Breast epithelium (tissue), 4 donors: ENCODE results near the gene SPAAR. TPM values are rescaled to one million over a fixed set of nuclear protein-coding genes. Genes with fewer than 3 reads are reported as not detected.

Experiments used
- DNase-seq, 2 donors: peaks; one replicate each; pipeline ENCODE4 v3.0.0-alpha.2; 2019; ENCODE audit warnings: low spot score in 2 of 2
- H3K27ac ChIP-seq, 2 donors: fragments of 200-600 bp; sonication (generic) in 1 of 2; one replicate each; pipeline ENCODE4 v1.5.1; 2016 to 2019; ENCODE audit warnings: mild to moderate bottlenecking in 1 of 2
- H3K27me3 ChIP-seq, 2 donors: fragments of 200-600 bp; sonication (generic) in 1 of 2; one replicate each; pipeline versions ENCODE4 v1.5.1 to v1.6.0; 2017 to 2019; ENCODE audit warnings: control low read depth in 1 of 2, mild to moderate bottlenecking in 1 of 2
- H3K36me3 ChIP-seq: fragments of 200-600 bp; one replicate; pipeline ENCODE4 v1.5.1; 2019
- H3K4me1 ChIP-seq, 2 donors: fragments of 200-600 bp; sonication (generic); one replicate each; pipeline ENCODE4 v1.5.1; 2016 to 2019; ENCODE audit warnings: control low read depth in 1 of 2
- H3K4me3 ChIP-seq, 3 donors: fragments of 200-600 bp; sonication (generic); 1 replicate in 2 of 3; 2 replicates in 1 of 3; pipeline ENCODE4 v1.5.1; 2016 to 2019; ENCODE audit warnings: mild to moderate bottlenecking in 3 of 3, moderate library complexity in 2 of 3
- H3K9me3 ChIP-seq, 2 donors: fragments of 200-600 bp; sonication (generic) in 1 of 2; one replicate each; pipeline ENCODE4 v1.5.1; 2016 to 2019; ENCODE audit warnings: control low read depth in 1 of 2
- CTCF ChIP-seq, 3 donors: fragments of 450-650 bp; IDR thresholded peaks; one replicate each; pipeline ENCODE4 v1.5.1; 2016 to 2017; ENCODE audit warnings: antibody characterized with exemption in 3 of 3, mild to moderate bottlenecking in 3 of 3, moderate library complexity in 3 of 3
- POLR2A ChIP-seq: fragments of 450-650 bp; IDR thresholded peaks from one replicate; pipeline ENCODE4 v1.6.1; 2016; ENCODE audit warnings: antibody characterized with exemption, mild to moderate bottlenecking, moderate library complexity
- POLR2AphosphoS5 ChIP-seq, 3 donors: sonication (generic); formaldehyde crosslinking; IDR thresholded peaks; one replicate each; pipeline ENCODE4 v1.6.1; 2017; ENCODE audit warnings: antibody characterized with exemption in 3 of 3
- intact Hi-C: fragments of 100-400 bp; cut with DNase I; formaldehyde crosslinking; loops from one replicate; pipeline ENCODE4 v1.15.1; 2023; ENCODE audit warnings: low total_unique reads
- total RNA-seq, 3 donors: library from RNA; depleted of rRNA; stranded (reverse); fragments of >200 nt; gene quantifications; one replicate each; pipeline ENCODE4 v1.1.0, GENCODE V29; 2016

Gene SPAAR
- total RNA-seq, 3 donors from 2014 or later = 4.8 to 13.4 (median 8.6) TPM

DNA sequence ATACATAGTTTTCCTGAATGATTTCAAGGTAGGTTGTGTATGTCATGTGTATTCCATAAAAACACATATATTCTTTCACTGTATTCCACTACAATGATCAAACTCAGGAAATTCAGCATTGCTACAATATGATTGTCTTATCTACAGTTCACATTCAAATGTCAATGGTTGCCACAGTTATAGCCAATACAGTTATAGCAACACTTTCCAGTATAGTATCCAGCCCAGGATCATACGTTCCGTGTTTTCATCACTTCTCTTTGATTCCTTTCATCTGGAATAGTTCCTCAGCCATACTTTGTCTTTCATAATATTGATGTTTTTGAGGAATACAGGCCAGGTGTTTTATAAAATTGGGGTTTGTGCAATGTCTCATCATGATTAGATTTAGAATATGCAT is 39.2 kb downstream of the SPAAR start:
- DNase-seq = no peak
- TF ChIP-seq POLR2AphosphoS5 (IDR thresholded peaks at IDR 0.05) (no peak), CTCF (IDR thresholded peaks at IDR 0.05) (no peak), POLR2A (no peak)
- no peaks in the 10 kb centered on the region for H3K9me3 ChIP-seq
- no peaks in the 10 kb centered on the region for H3K27me3 ChIP-seq
- H3K36me3 ChIP-seq = no peaks in the 10 kb centered on the region
- H3K27ac ChIP-seq = peak overlapping the region in 1 of 2 donors; percentile 29
- intact Hi-C loops = no loop called here
- H3K4me3 ChIP-seq = no peak overlapping the region
- H3K4me1 ChIP-seq = peaks cover 0 to 7% of the 10 kb centered on the region in 2 donors

GRCh38 chr9:35948901-35949318 is 39.6 kb downstream of the SPAAR start:
- no peaks in the 10 kb centered on the region for H3K27me3 ChIP-seq
- H3K4me3 ChIP-seq = no peak overlapping the region
- H3K27ac ChIP-seq = peak overlapping the region; percentile 29 to 53
- no peaks in the 10 kb centered on the region for H3K36me3 ChIP-seq
- no peaks in the 10 kb centered on the region for H3K9me3 ChIP-seq
- intact Hi-C loops = no loop called here
- peaks cover 0 to 7% of the 10 kb centered on the region in 2 donors for H3K4me1 ChIP-seq
- TF ChIP-seq POLR2AphosphoS5 (IDR thresholded peaks at IDR 0.05) = peak in 1 of 3 donors; percentile 12
- no peak for TF ChIP-seq POLR2A
- peak in 1 of 3 donors; percentile 20 for TF ChIP-seq CTCF (IDR thresholded peaks at IDR 0.05)
- peak in 1 of 2 donors; percentile 59 for DNase-seq

GRCh38 chr9:35951736-35952135 is 42.4 kb downstream of the SPAAR start:
- DNase-seq = no peak
- H3K36me3 ChIP-seq = no peaks in the 10 kb centered on the region
- H3K4me1 ChIP-seq = no peaks in the 10 kb centered on the region
- TF ChIP-seq POLR2A = no peak
- no peak for TF ChIP-seq POLR2AphosphoS5 (IDR thresholded peaks at IDR 0.05)
- no peak for TF ChIP-seq CTCF (IDR thresholded peaks at IDR 0.05)
- H3K27ac ChIP-seq = no peak overlapping the region
- intact Hi-C loops = no loop called here
- H3K4me3 ChIP-seq = no peak overlapping the region
- no peaks in the 10 kb centered on the region for H3K27me3 ChIP-seq
- H3K9me3 ChIP-seq = no peaks in the 10 kb centered on the region

DNA sequence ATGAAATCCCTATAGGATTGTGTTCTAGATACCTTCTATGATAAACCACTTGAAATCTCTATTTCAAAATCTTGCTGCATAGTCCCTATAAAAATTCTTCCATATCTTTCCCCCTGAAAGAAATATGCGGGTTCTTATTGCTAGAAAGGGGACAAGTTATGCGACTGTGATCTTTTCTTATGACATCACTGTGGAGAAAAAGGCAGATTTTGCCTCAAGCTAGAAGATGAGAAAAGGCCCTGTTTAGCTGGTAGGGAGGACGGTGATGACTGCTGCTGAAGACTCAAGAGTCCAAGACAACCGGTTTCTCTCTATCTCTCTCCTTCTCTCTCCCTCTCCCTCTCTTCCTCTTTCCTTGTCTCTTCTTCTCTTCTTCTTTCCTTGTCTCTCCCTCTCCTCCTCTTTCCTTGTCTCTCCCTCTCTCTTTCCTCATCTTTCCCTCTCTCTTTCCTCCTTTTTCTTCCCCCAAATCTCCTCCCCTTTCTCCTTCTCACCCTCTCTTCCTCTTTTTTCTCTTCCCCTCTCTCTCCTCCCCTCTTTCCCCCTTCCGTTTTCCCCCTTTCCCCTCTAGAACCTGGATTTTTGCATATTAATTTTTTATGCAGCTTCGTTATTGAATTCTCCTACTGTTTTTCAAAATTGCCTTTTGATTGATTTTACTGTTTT is 43.4 kb downstream of the SPAAR start:
- no peaks in the 10 kb centered on the region for H3K36me3 ChIP-seq
- no peaks in the 10 kb centered on the region for H3K9me3 ChIP-seq
- intact Hi-C loops = no loop called here
- no peak for TF ChIP-seq CTCF (IDR thresholded peaks at IDR 0.05)
- no peak for TF ChIP-seq POLR2A
- no peak for TF ChIP-seq POLR2AphosphoS5 (IDR thresholded peaks at IDR 0.05)
- no peak overlapping the region for H3K4me3 ChIP-seq
- DNase-seq = no peak
- no peak overlapping the region for H3K27ac ChIP-seq
- H3K27me3 ChIP-seq = no peaks in the 10 kb centered on the region
- no peaks in the 10 kb centered on the region for H3K4me1 ChIP-seq

DNA sequence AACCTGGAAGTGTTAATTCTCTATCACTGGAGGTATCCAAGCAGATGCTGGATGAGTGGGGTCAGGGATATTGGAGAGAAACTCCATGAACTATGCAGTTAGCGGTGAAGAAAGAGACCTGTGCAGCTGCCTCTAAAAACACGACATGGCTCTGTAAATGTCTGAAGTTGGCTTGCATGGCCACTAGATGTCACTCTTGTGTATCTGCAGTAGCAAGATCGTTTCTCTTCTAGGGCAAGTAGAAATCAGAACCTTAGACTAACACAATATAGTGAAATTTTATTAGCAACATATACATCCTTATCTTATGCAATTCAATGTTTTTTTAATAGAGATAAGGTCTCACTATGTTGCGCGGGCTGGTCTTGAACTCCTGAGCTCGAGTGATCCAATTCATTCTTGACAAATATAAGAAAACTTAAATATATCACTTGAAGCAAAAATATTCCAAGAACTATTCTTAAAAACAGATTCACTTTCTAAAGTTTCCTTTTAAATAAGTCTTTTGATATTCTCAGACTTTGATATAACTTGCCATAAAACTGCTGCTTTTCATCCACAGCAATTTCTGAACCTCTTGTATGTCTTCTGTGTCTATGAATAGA is 45.8 kb downstream of the SPAAR start:
- TF ChIP-seq CTCF (IDR thresholded peaks at IDR 0.05) (peak; percentile 36 to 79 (median 73)), POLR2A (no peak)
- H3K9me3 ChIP-seq = no peaks in the 10 kb centered on the region
- no peaks in the 10 kb centered on the region for H3K27me3 ChIP-seq
- DNase-seq = no peak
- H3K4me3 ChIP-seq = no peak overlapping the region
- H3K36me3 ChIP-seq = no peaks in the 10 kb centered on the region
- no peaks in the 10 kb centered on the region for H3K4me1 ChIP-seq
- intact Hi-C loops = no loop called here
- H3K27ac ChIP-seq = no peak overlapping the region
